ENCODE results near the gene ARHGAP29.

ARHGAP29 gene

GRCh38 chr1:94235189-94236012, 2.0 kb downstream of the ARHGAP29 start:
- DNase-seq (ENCODE audit: low spot score): no peak
- Histone ChIP-seq H3K4me3 (peak overlapping the region; percentile 99), H3K27ac (peak overlapping the region; percentile 25 to 97)
- TF ChIP-seq, protein P1, sequence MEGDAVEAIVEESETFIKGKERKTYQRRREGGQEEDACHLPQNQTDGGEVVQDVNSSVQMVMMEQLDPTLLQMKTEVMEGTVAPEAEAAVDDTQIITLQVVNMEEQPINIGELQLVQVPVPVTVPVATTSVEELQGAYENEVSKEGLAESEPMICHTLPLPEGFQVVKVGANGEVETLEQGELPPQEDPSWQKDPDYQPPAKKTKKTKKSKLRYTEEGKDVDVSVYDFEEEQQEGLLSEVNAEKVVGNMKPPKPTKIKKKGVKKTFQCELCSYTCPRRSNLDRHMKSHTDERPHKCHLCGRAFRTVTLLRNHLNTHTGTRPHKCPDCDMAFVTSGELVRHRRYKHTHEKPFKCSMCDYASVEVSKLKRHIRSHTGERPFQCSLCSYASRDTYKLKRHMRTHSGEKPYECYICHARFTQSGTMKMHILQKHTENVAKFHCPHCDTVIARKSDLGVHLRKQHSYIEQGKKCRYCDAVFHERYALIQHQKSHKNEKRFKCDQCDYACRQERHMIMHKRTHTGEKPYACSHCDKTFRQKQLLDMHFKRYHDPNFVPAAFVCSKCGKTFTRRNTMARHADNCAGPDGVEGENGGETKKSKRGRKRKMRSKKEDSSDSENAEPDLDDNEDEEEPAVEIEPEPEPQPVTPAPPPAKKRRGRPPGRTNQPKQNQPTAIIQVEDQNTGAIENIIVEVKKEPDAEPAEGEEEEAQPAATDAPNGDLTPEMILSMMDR (IDR thresholded peaks at IDR 0.05): no peak

GRCh38 chr1:94234615-94235014, 2.8 kb downstream of the ARHGAP29 start:
- no peak for DNase-seq (ENCODE audit: low spot score)
- TF ChIP-seq, protein P1 (IDR thresholded peaks at IDR 0.05): no peak
- no peak overlapping the region for H3K27ac ChIP-seq
- H3K4me3 ChIP-seq: no peak overlapping the region

DNA sequence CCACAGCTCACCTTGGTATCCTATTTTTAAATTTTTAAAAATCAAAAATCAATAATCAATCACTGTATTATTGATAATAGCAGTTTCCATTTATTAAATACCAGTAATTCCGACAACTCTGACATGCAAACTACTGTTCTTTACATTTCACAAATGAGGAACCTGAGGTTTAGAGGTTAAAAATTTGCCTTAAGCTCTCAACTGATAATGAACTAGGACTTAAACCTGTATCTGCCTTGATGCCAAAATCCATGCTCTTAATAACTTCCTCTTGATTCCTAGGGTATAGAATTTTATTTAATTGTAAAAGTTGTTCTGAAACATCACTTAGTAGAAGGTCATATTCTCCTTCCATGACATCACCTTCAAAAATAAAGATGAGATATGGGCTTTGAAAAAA, 5.6 kb downstream of the ARHGAP29 start:
- Histone ChIP-seq H3K4me3 (no peak overlapping the region), H3K27ac (no peak overlapping the region)
- no peak for DNase-seq (ENCODE audit: low spot score)
- TF ChIP-seq, protein P1 (IDR thresholded peaks at IDR 0.05): no peak

- TF ChIP-seq, protein P1 (IDR thresholded peaks at IDR 0.05): no peak
- no peak overlapping the region for H3K4me3 ChIP-seq
- peak overlapping the region in 1 of 2 donors; percentile 32 for H3K27ac ChIP-seq
- no peak for DNase-seq (ENCODE audit: low spot score)
Measured at GRCh38 chr1:94230920-94231319, 6.5 kb downstream of the ARHGAP29 start.

GRCh38 chr1:94228640-94229375, 8.6 kb downstream of the ARHGAP29 start:
- peak overlapping the region in 1 of 2 donors; percentile 30 for H3K27ac ChIP-seq

DNA sequence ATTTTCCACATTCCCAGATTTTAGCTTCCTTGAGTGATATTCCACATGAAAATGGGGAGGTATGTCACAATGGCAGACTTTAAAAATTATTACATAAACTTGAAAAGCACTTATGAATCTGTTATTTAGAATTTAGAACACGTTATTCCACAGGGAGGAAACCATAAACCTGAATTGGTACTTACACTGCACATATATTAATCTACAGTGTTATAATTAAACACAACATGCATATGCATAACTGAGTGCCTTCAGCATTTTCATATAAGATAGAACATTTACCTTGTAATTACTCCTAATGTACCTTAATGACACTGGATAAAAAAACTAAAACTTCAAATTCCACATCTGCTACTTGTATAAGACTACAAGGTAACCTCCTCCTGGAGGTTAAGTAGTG, 9.8 kb downstream of the ARHGAP29 start:
- Histone ChIP-seq H3K27ac (no peak overlapping the region), H3K4me3 (no peak overlapping the region)
- TF ChIP-seq, protein P1 (IDR thresholded peaks at IDR 0.05): no peak
- DNase-seq (ENCODE audit: low spot score): no peak

More at GRCh38 chr1:94228640-94229375, 8.6 kb downstream of the ARHGAP29 start:
- H3K4me3 ChIP-seq: no peak overlapping the region
- TF ChIP-seq, protein P1 (IDR thresholded peaks at IDR 0.05): no peak
- DNase-seq (ENCODE audit: low spot score): no peak
